Right lobe of liver (tissue), 4 donors: ENCODE data around the gene ELOA.

Experiments used
- POLR2A ChIP-seq: fragments of 450-650 bp; IDR thresholded peaks from one replicate; pipeline ENCODE4 v1.6.1; 2017; ENCODE audit warnings: antibody characterized with exemption, mild to moderate bottlenecking
- TF ChIP-seq, protein P1 (sequence below), 4 donors: fragments of 200-600 bp in 3 of 4; fragments of 450-650 bp in 1 of 4; IDR thresholded peaks; one replicate each; pipeline versions ENCODE4 v1.5.1 to v1.8.0; 2016 to 2022; ENCODE audit warnings: antibody characterized with exemption in 4 of 4, mild to moderate bottlenecking in 2 of 4
- donor health status: DM: no; HTN: no; CAD: no.
- donor health status: DM: no; HTN: no; CAD: no.
- donor health status: DM: no; HTN: yes; CAD: no.

DNA sequence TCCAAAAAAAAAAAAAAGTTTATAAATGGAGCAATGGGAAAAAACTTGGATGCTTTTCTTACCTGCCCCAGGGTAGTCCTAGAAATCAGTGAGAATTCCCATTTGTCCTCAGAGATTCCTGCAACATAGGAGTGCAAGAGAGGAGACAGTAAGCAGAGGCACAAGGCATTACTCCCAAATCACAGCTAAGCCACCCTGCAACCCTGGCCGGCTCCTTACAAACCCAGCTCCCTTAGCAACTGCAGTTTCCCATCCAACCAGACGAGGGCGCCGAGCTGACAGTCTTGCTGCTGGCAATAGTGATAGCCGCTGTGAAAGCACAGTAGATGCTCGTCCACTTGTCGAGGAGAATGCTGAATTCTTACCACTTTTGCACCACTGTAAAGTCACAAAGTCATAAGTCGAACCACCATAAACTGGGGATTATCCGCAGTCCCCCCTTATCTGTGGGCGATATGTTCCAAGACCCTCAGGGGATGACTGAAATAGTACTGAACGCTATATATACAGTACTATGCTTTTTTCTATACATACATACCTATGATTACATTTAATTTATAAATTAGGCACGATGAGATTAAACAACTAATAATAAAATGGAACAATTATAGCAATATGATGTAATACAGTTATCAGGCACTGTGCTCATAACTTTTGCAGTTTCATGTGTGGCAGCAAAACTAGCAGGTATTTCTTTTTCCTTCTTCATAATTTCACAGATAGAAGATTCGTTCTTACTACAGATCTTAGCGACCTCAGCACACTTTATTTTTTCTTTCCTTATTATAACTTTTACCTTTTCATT, 29.0 kb downstream of the ELOA start:
- no peak for TF ChIP-seq POLR2A
- TF ChIP-seq, protein P1, sequence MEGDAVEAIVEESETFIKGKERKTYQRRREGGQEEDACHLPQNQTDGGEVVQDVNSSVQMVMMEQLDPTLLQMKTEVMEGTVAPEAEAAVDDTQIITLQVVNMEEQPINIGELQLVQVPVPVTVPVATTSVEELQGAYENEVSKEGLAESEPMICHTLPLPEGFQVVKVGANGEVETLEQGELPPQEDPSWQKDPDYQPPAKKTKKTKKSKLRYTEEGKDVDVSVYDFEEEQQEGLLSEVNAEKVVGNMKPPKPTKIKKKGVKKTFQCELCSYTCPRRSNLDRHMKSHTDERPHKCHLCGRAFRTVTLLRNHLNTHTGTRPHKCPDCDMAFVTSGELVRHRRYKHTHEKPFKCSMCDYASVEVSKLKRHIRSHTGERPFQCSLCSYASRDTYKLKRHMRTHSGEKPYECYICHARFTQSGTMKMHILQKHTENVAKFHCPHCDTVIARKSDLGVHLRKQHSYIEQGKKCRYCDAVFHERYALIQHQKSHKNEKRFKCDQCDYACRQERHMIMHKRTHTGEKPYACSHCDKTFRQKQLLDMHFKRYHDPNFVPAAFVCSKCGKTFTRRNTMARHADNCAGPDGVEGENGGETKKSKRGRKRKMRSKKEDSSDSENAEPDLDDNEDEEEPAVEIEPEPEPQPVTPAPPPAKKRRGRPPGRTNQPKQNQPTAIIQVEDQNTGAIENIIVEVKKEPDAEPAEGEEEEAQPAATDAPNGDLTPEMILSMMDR (IDR thresholded peaks at IDR 0.05) = peak; percentile 90 to 96 (median 95)
